Prostate gland (tissue), 2 donors: ENCODE measurements around the gene VCAM1. TPM values are rescaled to one million over a fixed set of nuclear protein-coding genes. Genes with fewer than 3 reads are reported as not detected.

Experiments
- DNase-seq: peaks from one replicate; pipeline ENCODE4 v3.0.0-alpha.2; 2019; ENCODE audit warnings: low spot score
- H3K27ac ChIP-seq, 2 donors: fragments of 200-600 bp; sonication (generic); 2 replicates each; pipeline ENCODE4 v1.5.1; 2017 to 2019
- H3K27me3 ChIP-seq: fragments of 200-600 bp; sonication (generic); replicated peaks from 2 replicates; pipeline ENCODE4 v1.5.1; 2019; ENCODE audit not compliant: insufficient read depth
- H3K36me3 ChIP-seq, 2 donors: fragments of 200-600 bp; sonication (generic); 1 replicate in 1 of 2; 2 replicates in 1 of 2; pipeline versions ENCODE4 v1.5.1 to v1.8.1; 2017 to 2019
- H3K4me1 ChIP-seq: fragments of 200-600 bp; sonication (generic); replicated peaks from 2 replicates; pipeline ENCODE4 v1.5.1; 2019
- H3K4me3 ChIP-seq, 2 donors: fragments of 200-600 bp; sonication (generic); 2 replicates each; pipeline ENCODE4 v1.5.1; 2017 to 2019
- H3K9me3 ChIP-seq: fragments of 200-600 bp; sonication (generic); 2 replicates; pipeline ENCODE4 v1.5.1; 2017
- POLR2A ChIP-seq: fragments of 450-650 bp; IDR thresholded peaks from one replicate; pipeline ENCODE4 v1.6.1; 2016; ENCODE audit warnings: antibody characterized with exemption, mild to moderate bottlenecking
- POLR2AphosphoS5 ChIP-seq: sonication (generic); formaldehyde crosslinking; IDR thresholded peaks from one replicate; pipeline ENCODE4 v1.6.1; 2017; ENCODE audit warnings: antibody characterized with exemption
- WGBS: methylation state at CpG from one replicate; pipeline ENCODE4 v1.1.5; 2018; 5-methylcytosine and 5-hydroxymethylcytosine counted together
- intact Hi-C: fragments of 100-400 bp; cut with DNase I; formaldehyde crosslinking; loops from one replicate; pipeline ENCODE4 v1.14.2; 2022
- total RNA-seq, 2 donors: library from RNA; depleted of rRNA; stranded (reverse); fragments of >200 nt; gene quantifications; one replicate each; pipeline ENCODE4 v1.1.0, GENCODE V29; 2016
- TF ChIP-seq, protein P1 (sequence below), 4 experiments: fragments of 200-600 bp in 2 of 4; fragments of 450-650 bp in 2 of 4; sonication (generic) in 2 of 4; IDR thresholded peaks; 1 replicate in 3 of 4; 2 replicates in 1 of 4; pipeline ENCODE4 v1.5.1; 2016 to 2019; ENCODE audit warnings: antibody characterized with exemption in 4 of 4, mild to moderate bottlenecking in 2 of 4, moderate library complexity in 2 of 4

Gene VCAM1
- total RNA-seq, 2 donors from 2014 or later, result 2.9 to 9.3 TPM

DNA sequence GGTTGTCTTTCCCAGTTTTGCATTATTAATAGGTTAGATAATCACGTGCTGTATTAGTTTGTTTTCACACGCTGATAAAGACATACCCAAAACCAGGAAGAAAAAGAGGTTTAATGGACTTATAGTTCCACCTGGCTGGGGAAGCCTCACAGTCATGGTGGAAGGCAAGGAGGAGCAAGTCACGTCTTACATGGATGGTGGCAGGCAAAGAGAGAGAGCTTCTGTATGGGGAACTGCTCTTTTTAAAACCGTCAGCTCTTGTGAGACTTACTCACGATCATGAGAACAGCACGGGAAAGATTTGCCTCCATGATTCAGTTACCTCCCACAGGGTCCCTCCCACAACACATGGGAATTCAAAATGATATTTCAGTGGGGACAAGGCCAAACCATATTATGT, 2.3 kb upstream of the VCAM1 start:
- 91% methylated on average over 6 of the region's 6 CpGs for WGBS

DNA sequence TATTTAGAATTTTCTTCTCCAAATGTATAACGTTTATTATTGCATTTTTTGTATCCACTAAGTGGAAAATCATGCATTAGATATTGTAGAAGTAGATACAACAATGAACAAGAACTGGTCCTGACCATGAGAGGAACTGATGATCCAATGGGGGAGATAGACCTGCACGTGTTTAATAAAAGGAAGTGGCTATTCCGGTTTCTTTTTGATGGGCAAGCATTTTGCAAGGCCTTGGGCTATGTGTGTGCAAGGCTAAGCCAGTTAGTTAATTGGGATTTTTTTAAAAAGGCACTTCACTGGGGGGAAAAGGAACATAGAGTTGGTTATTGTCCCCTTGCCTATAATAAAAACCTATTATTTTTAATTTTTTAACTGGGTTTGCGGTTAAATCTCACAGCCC, 961 bp upstream of the VCAM1 start:
- intact Hi-C loops, result no loop called here
- H3K9me3 ChIP-seq, result no peaks in the 10 kb centered on the region
- no peak overlapping the region for H3K27ac ChIP-seq
- H3K36me3 ChIP-seq, result no peaks in the 10 kb centered on the region
- WGBS, result 62% methylated on average over 4 of the region's 4 CpGs
- DNase-seq, result no peak
- no peak overlapping the region for H3K4me3 ChIP-seq
- TF ChIP-seq POLR2AphosphoS5 (no peak), POLR2A (no peak)
- TF ChIP-seq, protein P1, sequence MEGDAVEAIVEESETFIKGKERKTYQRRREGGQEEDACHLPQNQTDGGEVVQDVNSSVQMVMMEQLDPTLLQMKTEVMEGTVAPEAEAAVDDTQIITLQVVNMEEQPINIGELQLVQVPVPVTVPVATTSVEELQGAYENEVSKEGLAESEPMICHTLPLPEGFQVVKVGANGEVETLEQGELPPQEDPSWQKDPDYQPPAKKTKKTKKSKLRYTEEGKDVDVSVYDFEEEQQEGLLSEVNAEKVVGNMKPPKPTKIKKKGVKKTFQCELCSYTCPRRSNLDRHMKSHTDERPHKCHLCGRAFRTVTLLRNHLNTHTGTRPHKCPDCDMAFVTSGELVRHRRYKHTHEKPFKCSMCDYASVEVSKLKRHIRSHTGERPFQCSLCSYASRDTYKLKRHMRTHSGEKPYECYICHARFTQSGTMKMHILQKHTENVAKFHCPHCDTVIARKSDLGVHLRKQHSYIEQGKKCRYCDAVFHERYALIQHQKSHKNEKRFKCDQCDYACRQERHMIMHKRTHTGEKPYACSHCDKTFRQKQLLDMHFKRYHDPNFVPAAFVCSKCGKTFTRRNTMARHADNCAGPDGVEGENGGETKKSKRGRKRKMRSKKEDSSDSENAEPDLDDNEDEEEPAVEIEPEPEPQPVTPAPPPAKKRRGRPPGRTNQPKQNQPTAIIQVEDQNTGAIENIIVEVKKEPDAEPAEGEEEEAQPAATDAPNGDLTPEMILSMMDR (IDR thresholded peaks at IDR 0.05), result no peak
- no peaks in the 10 kb centered on the region for H3K27me3 ChIP-seq
- no peaks in the 10 kb centered on the region for H3K4me1 ChIP-seq

More for the DNA sequence above, 2.3 kb upstream of the VCAM1 start:
- Histone ChIP-seq H3K4me1 (no peaks in the 10 kb centered on the region), H3K27ac (no peak overlapping the region), H3K4me3 (no peak overlapping the region), H3K36me3 (no peaks in the 10 kb centered on the region), H3K27me3 (no peaks in the 10 kb centered on the region), H3K9me3 (no peaks in the 10 kb centered on the region)
- no peak for DNase-seq
- TF ChIP-seq, protein P1 (IDR thresholded peaks at IDR 0.05), result no peak
- TF ChIP-seq POLR2A (no peak), POLR2AphosphoS5 (no peak)
- intact Hi-C loops, result no loop called here

DNA sequence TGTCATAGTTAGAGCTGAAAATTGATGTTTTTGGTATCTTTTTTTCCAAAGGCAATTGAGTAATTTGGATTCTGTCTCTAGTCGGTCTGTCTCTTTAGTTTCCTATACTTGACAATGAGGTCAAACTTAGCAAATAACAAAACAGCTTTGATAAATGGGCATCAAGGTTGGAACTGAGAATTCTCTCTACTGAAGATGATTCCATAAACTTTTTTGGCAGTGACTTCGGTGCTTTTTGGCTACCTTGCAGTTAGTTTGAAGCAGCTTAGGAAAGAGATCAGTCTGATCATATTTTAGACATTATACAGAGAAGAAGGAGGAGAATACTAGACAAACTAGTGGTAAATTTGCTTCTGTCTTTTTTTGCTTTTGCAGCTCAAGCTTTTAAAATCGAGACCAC, 559 bp downstream of the VCAM1 start:
- DNase-seq, result no peak
- Histone ChIP-seq H3K4me1 (no peaks in the 10 kb centered on the region), H3K36me3 (no peaks in the 10 kb centered on the region), H3K27ac (no peak overlapping the region), H3K4me3 (no peak overlapping the region), H3K9me3 (no peaks in the 10 kb centered on the region), H3K27me3 (no peaks in the 10 kb centered on the region)
- no peak for TF ChIP-seq POLR2AphosphoS5
- no peak for TF ChIP-seq POLR2A
- TF ChIP-seq, protein P1 (IDR thresholded peaks at IDR 0.05), result no peak
- intact Hi-C loops, result no loop called here
- 51% methylated on average over 3 of the region's 3 CpGs for WGBS

DNA sequence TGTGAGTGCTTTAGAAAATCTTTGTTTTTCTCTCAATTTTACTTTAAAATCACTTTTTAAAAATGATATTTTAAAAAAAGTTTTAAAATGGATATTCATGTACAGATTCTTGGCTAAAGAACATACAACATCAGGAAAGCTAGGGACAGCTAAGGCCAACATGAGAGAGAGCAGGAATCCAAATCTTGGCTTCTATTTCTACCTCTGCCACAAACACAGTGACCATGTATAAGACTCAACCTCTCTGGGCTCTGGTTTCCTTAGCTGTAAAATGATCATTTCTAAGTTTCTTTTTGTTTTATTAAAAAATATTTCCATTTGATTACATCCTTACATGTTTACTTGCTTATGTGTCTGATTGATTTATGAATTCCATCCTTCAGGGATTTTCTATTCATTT, 1.2 kb downstream of the VCAM1 start:
- no peak for DNase-seq
- H3K4me3 ChIP-seq, result no peak overlapping the region
- TF ChIP-seq POLR2AphosphoS5, result no peak
- no peaks in the 10 kb centered on the region for H3K4me1 ChIP-seq
- H3K9me3 ChIP-seq, result no peaks in the 10 kb centered on the region
- intact Hi-C loops, result no loop called here
- H3K27me3 ChIP-seq, result no peaks in the 10 kb centered on the region
- H3K27ac ChIP-seq, result no peak overlapping the region
- H3K36me3 ChIP-seq, result no peaks in the 10 kb centered on the region

DNA sequence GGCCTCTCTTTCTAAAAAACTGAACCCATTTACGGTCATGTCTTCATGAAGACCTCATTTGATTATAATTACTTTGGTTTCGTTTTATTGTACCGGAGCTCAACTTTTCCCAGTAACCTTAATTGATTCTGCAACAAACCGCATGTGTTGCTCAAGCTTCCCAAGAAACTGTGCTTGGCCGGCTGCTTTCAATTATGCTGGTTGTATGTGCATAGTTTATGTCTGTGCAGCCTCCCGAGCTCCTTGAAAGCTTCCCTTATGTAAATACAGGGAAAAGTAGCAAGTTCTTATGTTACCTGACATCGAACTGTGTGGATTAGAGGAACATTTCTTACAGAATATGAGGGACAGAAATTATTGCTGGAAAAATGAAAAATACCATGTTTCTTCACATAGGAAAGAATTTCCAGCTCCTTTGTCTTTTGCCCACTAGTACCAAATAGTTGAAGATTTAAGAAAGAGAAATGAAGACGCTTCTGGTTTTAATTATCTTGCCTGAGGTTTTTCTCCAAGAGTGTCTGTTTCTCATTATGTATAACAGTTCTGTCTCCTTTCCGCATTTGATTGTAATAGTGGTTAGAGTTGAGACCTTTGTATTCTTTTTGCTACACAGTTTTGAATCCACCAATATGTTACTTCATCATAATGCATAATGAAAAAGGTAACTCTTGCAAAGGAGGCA, 2.1 kb downstream of the VCAM1 start:
- intact Hi-C loops, result no loop called here

More for the DNA sequence above, 2.1 kb downstream of the VCAM1 start:
- no peak for DNase-seq
- Histone ChIP-seq H3K4me3 (peak overlapping the region in 1 of 2 donors; percentile 8), H3K36me3 (no peaks in the 10 kb centered on the region), H3K9me3 (no peaks in the 10 kb centered on the region), H3K4me1 (no peaks in the 10 kb centered on the region), H3K27me3 (no peaks in the 10 kb centered on the region), H3K27ac (no peak overlapping the region)
- no peak for TF ChIP-seq POLR2AphosphoS5
- TF ChIP-seq, protein P1 (IDR thresholded peaks at IDR 0.05), result no peak
- no peak for TF ChIP-seq POLR2A
- WGBS, result 30% methylated on average over 9 of the region's 9 CpGs
